Astrocyte (in vitro differentiated cells and primary cell): ENCODE measurements around the gene ZNF101.

ENCODE experiments used
- EZH2 ChIP-seq: IDR thresholded peaks from 2 replicates; pipeline ENCODE4 v1.6.1; 2012; ENCODE audit warnings: mild to moderate bottlenecking, low read length, inconsistent platforms; ENCODE audit not compliant: insufficient read depth
- TF ChIP-seq, protein P1 (sequence below): IDR thresholded peaks from 2 replicates; pipeline ENCODE4 v1.5.1; 2011; ENCODE audit warnings: low read depth, mild to moderate bottlenecking, inconsistent platforms, low read length, moderate library complexity; ENCODE audit not compliant: insufficient read depth

DNA sequence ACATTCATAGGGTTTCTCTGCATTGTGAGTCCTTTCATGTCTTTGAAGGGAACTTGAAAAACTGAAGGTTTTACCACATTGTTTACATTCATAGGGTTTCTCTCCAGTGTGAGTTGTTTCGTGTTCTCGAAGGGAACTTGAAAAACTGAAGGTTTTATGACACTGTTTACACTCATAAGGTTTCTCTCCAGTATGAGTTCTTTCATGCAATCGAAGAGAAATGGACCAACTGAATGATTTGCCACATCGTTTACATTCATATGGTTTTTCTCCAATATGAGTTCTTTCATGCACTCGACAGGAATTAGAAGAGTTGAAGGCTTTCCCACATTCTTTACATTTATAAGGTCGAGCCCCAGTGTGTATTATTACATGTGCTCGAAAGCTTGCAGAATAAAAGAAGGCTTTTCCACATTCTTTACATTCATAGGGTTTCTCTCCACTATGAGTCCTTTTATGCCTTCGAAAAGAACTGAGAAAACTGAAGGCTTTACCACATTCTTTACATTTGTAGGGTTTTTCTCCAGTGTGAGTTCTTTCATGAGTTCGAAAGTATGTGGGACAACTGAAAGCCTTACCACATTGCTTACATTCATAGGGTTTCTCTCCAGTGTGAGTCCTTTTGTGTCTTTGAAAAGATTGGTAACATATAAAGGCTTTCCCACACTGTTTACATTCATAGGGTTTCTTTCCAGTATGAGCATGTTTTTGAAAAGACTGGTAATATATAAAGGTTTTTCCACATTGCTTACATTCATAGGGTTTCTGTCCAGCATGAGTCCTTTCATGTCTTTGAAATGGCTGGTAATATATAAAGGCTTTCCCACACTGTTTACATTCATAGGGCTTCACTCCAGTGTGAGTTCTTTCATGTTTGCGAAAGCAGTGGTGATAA, 43.5 kb downstream of the ZNF101 start:
- TF ChIP-seq, protein P1, sequence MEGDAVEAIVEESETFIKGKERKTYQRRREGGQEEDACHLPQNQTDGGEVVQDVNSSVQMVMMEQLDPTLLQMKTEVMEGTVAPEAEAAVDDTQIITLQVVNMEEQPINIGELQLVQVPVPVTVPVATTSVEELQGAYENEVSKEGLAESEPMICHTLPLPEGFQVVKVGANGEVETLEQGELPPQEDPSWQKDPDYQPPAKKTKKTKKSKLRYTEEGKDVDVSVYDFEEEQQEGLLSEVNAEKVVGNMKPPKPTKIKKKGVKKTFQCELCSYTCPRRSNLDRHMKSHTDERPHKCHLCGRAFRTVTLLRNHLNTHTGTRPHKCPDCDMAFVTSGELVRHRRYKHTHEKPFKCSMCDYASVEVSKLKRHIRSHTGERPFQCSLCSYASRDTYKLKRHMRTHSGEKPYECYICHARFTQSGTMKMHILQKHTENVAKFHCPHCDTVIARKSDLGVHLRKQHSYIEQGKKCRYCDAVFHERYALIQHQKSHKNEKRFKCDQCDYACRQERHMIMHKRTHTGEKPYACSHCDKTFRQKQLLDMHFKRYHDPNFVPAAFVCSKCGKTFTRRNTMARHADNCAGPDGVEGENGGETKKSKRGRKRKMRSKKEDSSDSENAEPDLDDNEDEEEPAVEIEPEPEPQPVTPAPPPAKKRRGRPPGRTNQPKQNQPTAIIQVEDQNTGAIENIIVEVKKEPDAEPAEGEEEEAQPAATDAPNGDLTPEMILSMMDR, result no peak
- no peak for TF ChIP-seq EZH2
